Neural progenitor cell (in vitro differentiated cells): ENCODE measurements around the gene BCLAF1. TPM values are rescaled to one million over a fixed set of nuclear protein-coding genes. Genes with fewer than 3 reads are reported as not detected.

Source experiments
- DNase-seq: peaks from one replicate; pipeline ENCODE4 v3.0.0-alpha.2; 2016; ENCODE audit warnings: low spot score
- H2AFZ ChIP-seq: fragments of 200-600 bp; sonication (generic); replicated peaks from 2 replicates; pipeline ENCODE4 v1.6.1; 2016; ENCODE audit warnings: antibody characterized with exemption
- H3F3A ChIP-seq: fragments of 200-600 bp; sonication (generic); 2 replicates; pipeline ENCODE4 v1.6.1; 2016; ENCODE audit warnings: antibody characterized with exemption, low read depth
- H3K27ac ChIP-seq: fragments of 200-600 bp; sonication (generic); 2 replicates; pipeline ENCODE4 v1.5.1; 2016; ENCODE audit warnings: mild to moderate bottlenecking
- H3K27me3 ChIP-seq: fragments of 200-600 bp; sonication (generic); 2 replicates; pipeline ENCODE4 v1.6.1; 2016; ENCODE audit warnings: mild to moderate bottlenecking, moderate library complexity
- H3K36me3 ChIP-seq: fragments of 200-600 bp; sonication (generic); 2 replicates; pipeline ENCODE4 v1.5.1; 2016
- H3K4me1 ChIP-seq: fragments of 200-600 bp; sonication (generic); 2 replicates; pipeline ENCODE4 v1.6.1; 2016; ENCODE audit warnings: mixed run types
- H3K4me2 ChIP-seq: fragments of 200-600 bp; sonication (generic); 2 replicates; pipeline ENCODE4 v1.6.1; 2016
- H3K4me3 ChIP-seq: fragments of 200-600 bp; sonication (generic); 2 replicates; pipeline ENCODE4 v1.5.1; 2016
- H3K79me2 ChIP-seq: fragments of 200-600 bp; sonication (generic); 2 replicates; pipeline ENCODE4 v1.6.1; 2016; ENCODE audit warnings: low read depth
- H3K9ac ChIP-seq: fragments of 200-600 bp; sonication (generic); 2 replicates; pipeline ENCODE4 v1.6.1; 2016
- H3K9me3 ChIP-seq: fragments of 200-600 bp; sonication (generic); 2 replicates; pipeline ENCODE4 v1.5.1; 2016; ENCODE audit warnings: low read depth
- H4K20me1 ChIP-seq: fragments of 200-600 bp; sonication (generic); 2 replicates; pipeline ENCODE4 v1.6.1; 2016; ENCODE audit warnings: low read depth
- H3K27ac Mint-ChIP-seq: 3 replicates; pipeline ENCODE4 v1.8.0; 2021; ENCODE audit warnings: mixed read lengths
- H3K27me3 Mint-ChIP-seq: 2 replicates; pipeline ENCODE4 v1.8.0; 2022; ENCODE audit warnings: low read depth, mild to moderate bottlenecking, inconsistent platforms, moderate library complexity, mixed read lengths; ENCODE audit not compliant: insufficient read depth
- H3K36me3 Mint-ChIP-seq: 3 replicates; pipeline ENCODE4 v1.8.0; 2021; ENCODE audit warnings: mixed read lengths
- H3K4me1 Mint-ChIP-seq: 3 replicates; pipeline ENCODE4 v1.8.0; 2021; ENCODE audit warnings: mixed read lengths
- H3K4me3 Mint-ChIP-seq: 3 replicates; pipeline ENCODE4 v1.8.0; 2021; ENCODE audit warnings: mild to moderate bottlenecking, moderate library complexity, mixed read lengths
- H3K9me3 Mint-ChIP-seq: 3 replicates; pipeline ENCODE4 v1.8.0; 2020; ENCODE audit warnings: mixed read lengths
- CTCF ChIP-seq: fragments of 200-600 bp; sonication (generic); IDR thresholded peaks from 2 replicates; pipeline ENCODE4 v1.5.1; 2017; ENCODE audit warnings: antibody characterized with exemption, mild to moderate bottlenecking
- EZH2 ChIP-seq: fragments of 200-600 bp; sonication (generic); IDR thresholded peaks from 2 replicates; pipeline ENCODE4 v1.6.1; 2017; ENCODE audit warnings: antibody characterized with exemption, mild to moderate bottlenecking, moderate library complexity
- EZH2phosphoT487 ChIP-seq: fragments of 200-600 bp; sonication (generic); IDR thresholded peaks from 2 replicates; pipeline ENCODE4 v1.6.1; 2017; ENCODE audit warnings: antibody characterized with exemption
- total RNA-seq: library from RNA; depleted of rRNA; stranded (reverse); fragments of >200 nt; gene quantifications from 2 replicates; pipeline ENCODE4 v1.2.3, GENCODE V29; 2015; ENCODE audit warnings: low replicate concordance

Gene BCLAF1
- total RNA-seq, 1 donor from 2014 or later = 190 TPM

- Histone ChIP-seq H3K9me3 (no peaks in the 10 kb centered on the region), H3K4me3 (no peak overlapping the region), H3K27me3 (no peaks in the 10 kb centered on the region), H3F3A (peaks cover 3% of the 10 kb centered on the region), H4K20me1 (peaks cover 85% of the 10 kb centered on the region), H3K4me1 (peaks cover 11% of the 10 kb centered on the region), H3K27ac (no peak overlapping the region), H3K9ac (no peak overlapping the region), H3K4me2 (no peak overlapping the region), H3K36me3 (peaks cover 43% of the 10 kb centered on the region), H3K79me2 (peaks cover 91% of the 10 kb centered on the region), H2AFZ (no peak overlapping the region)
- Mint-ChIP-seq H3K9me3 (no peaks in the 10 kb centered on the region), H3K4me1 (peaks cover 11% of the 10 kb centered on the region), H3K27me3 (peaks cover 2% of the 10 kb centered on the region), H3K4me3 (no peak overlapping the region), H3K27ac (no peak overlapping the region), H3K36me3 (peaks cover 19% of the 10 kb centered on the region)
- no peak for DNase-seq
- no peak for TF ChIP-seq EZH2
- TF ChIP-seq CTCF = no peak
- no peak for TF ChIP-seq EZH2phosphoT487
Observed at GRCh38 chr6:136280032-136280609, 9.5 kb downstream of the BCLAF1 start.

GRCh38 chr6:136274062-136274461, 15.6 kb downstream of the BCLAF1 start:
- no peaks in the 10 kb centered on the region for H3K4me1 ChIP-seq
- peaks cover 39% of the 10 kb centered on the region for H3K36me3 Mint-ChIP-seq
- H3K27me3 ChIP-seq = no peaks in the 10 kb centered on the region
- H3K4me3 Mint-ChIP-seq = no peak overlapping the region
- no peak for DNase-seq
- H3K36me3 ChIP-seq = peaks cover 69% of the 10 kb centered on the region
- no peak overlapping the region for H3K4me2 ChIP-seq
- H3F3A ChIP-seq = peaks cover 9% of the 10 kb centered on the region
- no peak overlapping the region for H2AFZ ChIP-seq
- TF ChIP-seq EZH2 (no peak), EZH2phosphoT487 (no peak), CTCF (no peak)
- peaks cover 77% of the 10 kb centered on the region for H4K20me1 ChIP-seq
- no peaks in the 10 kb centered on the region for H3K4me1 Mint-ChIP-seq
- no peak overlapping the region for H3K9ac ChIP-seq
- no peaks in the 10 kb centered on the region for H3K9me3 Mint-ChIP-seq
- H3K4me3 ChIP-seq = no peak overlapping the region
- H3K27ac Mint-ChIP-seq = no peak overlapping the region
- H3K27me3 Mint-ChIP-seq = no peaks in the 10 kb centered on the region
- peaks cover 89% of the 10 kb centered on the region for H3K79me2 ChIP-seq
- H3K9me3 ChIP-seq = no peaks in the 10 kb centered on the region
- no peak overlapping the region for H3K27ac ChIP-seq

- no peaks in the 10 kb centered on the region for H3K4me1 Mint-ChIP-seq
- H3K27ac ChIP-seq = no peak overlapping the region
- peaks cover 87% of the 10 kb centered on the region for H3K79me2 ChIP-seq
- H3K36me3 ChIP-seq = peaks cover 82% of the 10 kb centered on the region
- DNase-seq = no peak
- H3K4me3 Mint-ChIP-seq = no peak overlapping the region
- H3F3A ChIP-seq = peaks cover 7% of the 10 kb centered on the region
- H3K27me3 Mint-ChIP-seq = no peaks in the 10 kb centered on the region
- H3K27me3 ChIP-seq = no peaks in the 10 kb centered on the region
- H4K20me1 ChIP-seq = peaks cover 83% of the 10 kb centered on the region
- TF ChIP-seq CTCF (no peak), EZH2 (no peak), EZH2phosphoT487 (no peak)
- H3K9ac ChIP-seq = no peak overlapping the region
- no peaks in the 10 kb centered on the region for H3K9me3 Mint-ChIP-seq
- no peaks in the 10 kb centered on the region for H3K9me3 ChIP-seq
- H3K4me1 ChIP-seq = no peaks in the 10 kb centered on the region
- H3K4me3 ChIP-seq = no peak overlapping the region
- H3K27ac Mint-ChIP-seq = no peak overlapping the region
- no peak overlapping the region for H3K4me2 ChIP-seq
- H2AFZ ChIP-seq = no peak overlapping the region
- peaks cover 34% of the 10 kb centered on the region for H3K36me3 Mint-ChIP-seq
Observed at GRCh38 chr6:136265101-136265500, 24.5 kb downstream of the BCLAF1 start.
